Measurements from ENCODE around the gene THBS4. TPM values are rescaled to one million over a fixed set of nuclear protein-coding genes. Genes with fewer than 3 reads are reported as not detected.

THBS4 gene
- total and polyA plus RNA-seq, 9 of the 15 experiments (the other 6 are each of a cell fraction or from before 2014, with no cell fraction given), result 0.07 to 0.08 TPM; not detected in 7

GRCh38 chr5:80059354-80059980 lies 24.3 kb downstream of the THBS4 start:
- ATAC-seq, result no peak

More at GRCh38 chr5:80059354-80059980, 24.3 kb downstream of the THBS4 start:
- ChIA-PET POLR2A (interaction anchor here (0.6 kb wide), 3 partner anchors 13 to 224 kb away, joined by 3 read pairs; no protein-coding TSS in a partner anchor), CTCF (ENCODE audit: low intra/inter-chr PET ratio) (no interaction called here)
- FAIRE-seq (no peak), DNase-seq (ENCODE audit: extremely low read depth in 1 of 4, low spot score in 3 of 4) (no peak)
- 5% methylated on average over 18 of the region's 18 CpGs for WGBS (ENCODE audit: insufficient coverage, low coverage, missing lambda C conversion rate)
- in situ Hi-C loops (cut with MboI) (no loop called here), intact Hi-C loops (cut with micrococcal nuclease) (no loop called here)
- TF ChIP-seq DIDO1 (tag; IDR thresholded peaks at IDR 0.05; ENCODE audit: low read depth) (no peak), CC2D1A (IDR thresholded peaks at IDR 0.05) (no peak), ATF2 (CRISPR knock-in tag; IDR thresholded peaks at IDR 0.05) (no peak), SIX5 (IDR thresholded peaks at IDR 0.05; ENCODE audit: borderline replicate concordance in 1 of 2, insufficient read depth in 1 of 2, low read depth in 1 of 2, low read length in 2 of 2) (no peak), SIN3B (IDR thresholded peaks at IDR 0.05; ENCODE audit: low read depth) (no peak), RBM17 (IDR thresholded peaks at IDR 0.05; ENCODE audit: borderline replicate concordance, low read depth, low read length) (no peak), CREB3L1 (IDR thresholded peaks at IDR 0.05; ENCODE audit: borderline replicate concordance, low read depth) (no peak), HDAC6 (IDR thresholded peaks at IDR 0.05; ENCODE audit: low read depth, low read length) (no peak)
- Histone ChIP-seq H3K9me1 (ENCODE audit: control insufficient read depth, insufficient read depth, low read length) (no peaks in the 10 kb centered on the region), H3K36me3 (ENCODE audit: control insufficient read depth, insufficient read depth, low read length) (no peaks in the 10 kb centered on the region), H2AFZ (ENCODE audit: low read depth, low read length) (no peak overlapping the region), H3K4me1 (replicated peaks in 1 of 2; ENCODE audit: control insufficient read depth in 2 of 2, insufficient read depth in 2 of 2, low read length in 2 of 2) (no peaks in the 10 kb centered on the region), H3K9me3 (replicated peaks; ENCODE audit: control insufficient read depth, insufficient read depth, low read depth, low read length) (no peaks in the 10 kb centered on the region; the same call in 1 of the 2 replicates), H4K20me1 (replicated peaks; ENCODE audit: control insufficient read depth, insufficient read depth, low read length) (no peaks in the 10 kb centered on the region), H3K9ac (ENCODE audit: insufficient read depth in 1 of 2, low read depth in 2 of 2, low read length in 2 of 2) (no peak overlapping the region), H3K27ac (ENCODE audit: extremely low read depth, low read depth, low read length) (no peak overlapping the region), H3K27me3 (ENCODE audit: control insufficient read depth in 2 of 2, insufficient read depth in 2 of 2, low read length in 2 of 2) (peaks cover 39 to 43% of the 10 kb centered on the region in 2 experiments), H3K4me2 (ENCODE audit: insufficient read depth, low read length) (no peak overlapping the region), H3K79me2 (ENCODE audit: control insufficient read depth, insufficient read depth, low read length) (no peaks in the 10 kb centered on the region), H3K4me3 (no peak overlapping the region)
- no TSS peak for BruUV-seq (replicated peaks)
